ENCODE results near the gene CLEC1A. TPM values are rescaled to one million over a fixed set of nuclear protein-coding genes. Genes with fewer than 3 reads are reported as not detected.

Gene CLEC1A
- polyA plus RNA-seq (not detected in 2 replicates), polyA minus RNA-seq (not detected in 2 replicates)

- no peak within 1 kb of the TSS for H3K27ac ChIP-seq (ENCODE audit: low read length)
- H3K36me3 ChIP-seq (ENCODE audit: insufficient read depth, low read length) = no peaks in the 10 kb centered on the region
- no peaks in the 10 kb centered on the region for H3K9me2 ChIP-seq (ENCODE audit: insufficient read depth, low read length)
- no peaks in the 10 kb centered on the region for H3K79me2 ChIP-seq (replicated peaks; ENCODE audit: insufficient read depth, low read length)
- H3F3A ChIP-seq (ENCODE audit: insufficient read depth, low read length, poor library complexity, severe bottlenecking) = no peaks in the 10 kb centered on the region
- no peak within 1 kb of the TSS for H3K4me3 ChIP-seq (ENCODE audit: low read length)
- H3K9me3 ChIP-seq (ENCODE audit: low read length) = no peaks in the 10 kb centered on the region
- TF ChIP-seq TAF1 (IDR thresholded peaks at IDR 0.05; ENCODE audit: low read depth) = no peak
- TF ChIP-seq EP300 (conservative IDR thresholded peaks at IDR 0.05; ENCODE audit: poor library complexity, severe bottlenecking) = no peak
- no peak for TF ChIP-seq SMC3 (conservative IDR thresholded peaks at IDR 0.05; ENCODE audit: poor library complexity)
- no peak for TF ChIP-seq POLR2AphosphoS5 (IDR thresholded peaks at IDR 0.05)
- no peak for TF ChIP-seq EZH2 (IDR thresholded peaks at IDR 0.05; ENCODE audit: borderline replicate concordance, insufficient read depth, low read length, poor library complexity, severe bottlenecking)
- H2AFZ ChIP-seq (ENCODE audit: low read depth, low read length) = no peak within 1 kb of the TSS
- H3K9ac ChIP-seq (ENCODE audit: low read length) = no peak within 1 kb of the TSS
- no peak within 1 kb of the TSS for H3K4me2 ChIP-seq (ENCODE audit: low read length)
- H4K20me1 ChIP-seq (ENCODE audit: insufficient read depth) = no peaks in the 10 kb centered on the region
- H3K27me3 ChIP-seq (ENCODE audit: insufficient read depth, low read depth, low read length) = no peaks in the 10 kb centered on the region
Measured at GRCh38 chr12:10098791-10099190, at the start of gene CLEC1A. CLEC1A (minus strand) TSS chr12:10098985; CDS start chr12:10098922, 63 bp downstream.

- Histone ChIP-seq H3K36me3 (ENCODE audit: insufficient read depth, low read length) (no peaks in the 10 kb centered on the region), H3K27ac (ENCODE audit: low read length) (no peak overlapping the region), H3K79me2 (replicated peaks; ENCODE audit: insufficient read depth, low read length) (no peaks in the 10 kb centered on the region), H3K4me2 (ENCODE audit: low read length) (no peak overlapping the region), H3F3A (ENCODE audit: insufficient read depth, low read length, poor library complexity, severe bottlenecking) (no peaks in the 10 kb centered on the region), H3K9me3 (ENCODE audit: low read length) (peaks cover 2% of the 10 kb centered on the region), H3K4me3 (ENCODE audit: low read length) (no peak overlapping the region), H4K20me1 (ENCODE audit: insufficient read depth) (no peaks in the 10 kb centered on the region), H3K27me3 (ENCODE audit: insufficient read depth, low read depth, low read length) (no peaks in the 10 kb centered on the region), H2AFZ (ENCODE audit: low read depth, low read length) (no peak overlapping the region), H3K9me2 (ENCODE audit: insufficient read depth, low read length) (no peaks in the 10 kb centered on the region), H3K9ac (ENCODE audit: low read length) (no peak overlapping the region)
- TF ChIP-seq SMC3 (conservative IDR thresholded peaks at IDR 0.05; ENCODE audit: poor library complexity) (no peak), EZH2 (IDR thresholded peaks at IDR 0.05; ENCODE audit: borderline replicate concordance, insufficient read depth, low read length, poor library complexity, severe bottlenecking) (no peak), REST (IDR thresholded peaks at IDR 0.05; ENCODE audit: borderline replicate concordance) (no peak), MXI1 (conservative IDR thresholded peaks at IDR 0.05; ENCODE audit: poor library complexity, severe bottlenecking) (no peak), POLR2AphosphoS5 (IDR thresholded peaks at IDR 0.05) (no peak), TAF1 (IDR thresholded peaks at IDR 0.05; ENCODE audit: low read depth) (no peak), RAD21 (conservative IDR thresholded peaks at IDR 0.05) (no peak), EP300 (conservative IDR thresholded peaks at IDR 0.05; ENCODE audit: poor library complexity, severe bottlenecking) (no peak), CTCF (IDR thresholded peaks at IDR 0.05; ENCODE audit: poor library complexity, severe bottlenecking) (no peak)
Measured at GRCh38 chr12:10147714-10148403, 49.1 kb upstream of the CLEC1A start.
